ENCODE results near the gene MKNK2. TPM values are rescaled to one million over a fixed set of nuclear protein-coding genes. Genes with fewer than 3 reads are reported as not detected.

Gene MKNK2
- polyA plus RNA-seq, 1 donor from 2014 or later: 83.9 TPM

GRCh38 chr19:2018752-2019151, 32.3 kb downstream of the MKNK2 start:
- H3K9me3 Mint-ChIP-seq: no peaks in the 10 kb centered on the region
- no peak overlapping the region for H3K27ac Mint-ChIP-seq
- peaks cover 5% of the 10 kb centered on the region in 3 donors for H3K4me1 Mint-ChIP-seq
- no peaks in the 10 kb centered on the region for H3K36me3 Mint-ChIP-seq
- H3K4me3 Mint-ChIP-seq: no peak overlapping the region
- no peaks in the 10 kb centered on the region for H3K27me3 Mint-ChIP-seq

DNA sequence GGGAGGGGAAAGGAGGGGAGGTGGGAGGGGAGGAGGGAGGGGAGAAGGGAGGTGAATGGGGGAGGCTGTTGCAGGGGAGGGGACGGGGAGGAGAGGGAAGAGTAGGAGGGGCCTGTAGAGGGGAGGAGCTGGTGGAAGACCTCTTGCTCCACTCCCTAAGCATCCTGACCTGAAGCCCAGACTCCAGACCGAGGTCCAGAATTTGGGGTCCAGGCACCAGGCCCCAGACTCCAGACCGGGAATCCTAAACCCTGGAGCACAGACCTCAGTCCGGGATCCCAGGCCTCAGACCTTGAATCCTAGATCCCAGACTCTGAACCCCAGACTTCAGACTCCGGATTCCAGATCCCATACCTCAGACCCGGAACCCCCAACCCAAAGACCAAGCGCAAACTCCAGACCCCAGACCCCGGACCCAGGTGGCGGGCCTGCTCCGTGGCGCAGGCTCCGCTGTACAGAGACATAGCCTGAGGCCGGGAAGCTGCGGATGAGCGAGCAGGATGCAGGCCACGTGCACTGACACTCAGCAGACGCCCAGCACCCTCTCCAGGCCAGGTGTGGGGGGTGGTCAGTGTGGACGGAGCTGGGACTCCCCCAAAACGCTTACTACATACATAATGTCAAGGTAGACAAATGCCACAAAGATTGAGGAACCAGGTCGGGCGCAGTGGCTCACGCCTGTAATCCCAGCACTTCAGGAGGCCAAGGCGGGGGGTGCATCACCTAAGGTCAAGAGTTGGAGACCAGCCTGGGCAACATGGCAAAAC, 34.8 kb downstream of the MKNK2 start:
- no peaks in the 10 kb centered on the region for H3K27me3 Mint-ChIP-seq
- H3K9me3 Mint-ChIP-seq: no peaks in the 10 kb centered on the region
- H3K4me1 Mint-ChIP-seq: peaks cover 5 to 13% (median 5%) of the 10 kb centered on the region in 3 donors
- H3K36me3 Mint-ChIP-seq: peaks cover 3% of the 10 kb centered on the region
- peak overlapping the region; percentile 51 to 82 (median 72) for H3K4me3 Mint-ChIP-seq
- H3K27ac Mint-ChIP-seq: peak overlapping the region in 2 of 3 donors; percentile 81 to 90

GRCh38 chr19:2015608-2015950, 35.5 kb downstream of the MKNK2 start, which contains the start of gene BTBD2:
Gene BTBD2 (minus strand): TSS chr19:2015714. CDS start chr19:2015703, 11 bp downstream.
- H3K36me3 Mint-ChIP-seq: peaks cover 3% of the 10 kb centered on the region
- H3K27ac Mint-ChIP-seq: peak within 1 kb of the TSS in 2 of 3 donors; percentile 81 to 90
- peak within 1 kb of the TSS; percentile 72 to 89 (median 78) for H3K4me3 Mint-ChIP-seq
- peaks cover 5 to 13% (median 5%) of the 10 kb centered on the region in 3 donors for H3K4me1 Mint-ChIP-seq
- no peaks in the 10 kb centered on the region for H3K27me3 Mint-ChIP-seq
- H3K9me3 Mint-ChIP-seq: no peaks in the 10 kb centered on the region

DNA sequence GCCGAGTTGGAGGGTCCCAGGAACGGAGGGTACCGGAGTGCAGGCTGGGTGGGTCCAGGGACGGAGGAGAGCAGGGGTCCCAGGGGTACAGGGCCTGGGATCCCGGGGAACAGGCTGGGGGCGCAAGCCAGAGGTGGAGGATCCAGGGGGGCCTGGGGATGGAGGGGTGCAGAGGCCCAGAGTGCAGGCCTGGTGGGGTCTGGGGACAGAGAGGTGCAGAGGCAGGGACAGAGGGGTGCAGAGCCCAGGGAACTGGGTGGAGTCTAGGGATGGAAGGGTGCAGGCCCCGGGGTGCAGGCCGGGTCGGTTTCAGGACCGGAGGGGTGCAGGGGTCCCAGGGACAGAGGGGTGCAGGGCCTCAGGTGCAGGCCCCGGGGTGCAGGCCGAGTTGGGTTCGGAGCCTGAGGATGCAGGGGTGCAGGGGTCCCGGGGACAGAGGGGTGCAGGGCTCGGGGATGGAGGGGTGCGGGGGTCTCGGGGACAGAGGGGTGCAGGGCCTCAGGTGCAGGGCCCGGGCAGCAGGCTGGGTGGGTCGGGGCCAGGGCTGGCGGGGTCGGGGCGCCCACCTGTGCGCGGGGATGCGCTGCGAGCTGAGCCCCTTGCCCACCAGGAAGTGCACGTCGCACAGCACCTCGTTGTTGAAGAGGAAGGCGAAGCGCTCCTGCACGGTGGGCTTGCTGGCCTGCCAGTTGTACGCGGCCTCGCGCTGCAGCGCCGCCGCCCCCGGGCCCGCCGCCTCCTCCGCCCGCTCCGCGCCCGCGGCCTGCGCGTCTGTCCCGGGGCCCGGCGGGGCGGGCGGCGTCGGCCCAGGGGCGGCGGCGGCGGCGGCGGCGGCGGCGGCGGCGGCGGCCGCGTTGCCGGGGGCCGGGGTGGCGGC, 36.1 kb downstream of the MKNK2 start:
- Mint-ChIP-seq H3K27me3 (no peaks in the 10 kb centered on the region), H3K9me3 (no peaks in the 10 kb centered on the region), H3K4me1 (peaks cover 5 to 13% (median 5%) of the 10 kb centered on the region in 3 donors), H3K36me3 (peaks cover 3% of the 10 kb centered on the region), H3K27ac (no peak overlapping the region), H3K4me3 (peak overlapping the region in 3 of 4 donors; percentile 72 to 89 (median 75))

- H3K4me1 Mint-ChIP-seq: peaks cover 0 to 11% (median 3%) of the 10 kb centered on the region in 3 donors
- peak overlapping the region in 1 of 3 donors; percentile 59 for H3K27ac Mint-ChIP-seq
- H3K9me3 Mint-ChIP-seq: no peaks in the 10 kb centered on the region
- H3K27me3 Mint-ChIP-seq: no peaks in the 10 kb centered on the region
- H3K36me3 Mint-ChIP-seq: peaks cover 3% of the 10 kb centered on the region
- peak overlapping the region in 1 of 4 donors; percentile 80 for H3K4me3 Mint-ChIP-seq
These were observed 36.9 kb downstream of the MKNK2 start for GRCh38 chr19:2014131-2014571.

DNA sequence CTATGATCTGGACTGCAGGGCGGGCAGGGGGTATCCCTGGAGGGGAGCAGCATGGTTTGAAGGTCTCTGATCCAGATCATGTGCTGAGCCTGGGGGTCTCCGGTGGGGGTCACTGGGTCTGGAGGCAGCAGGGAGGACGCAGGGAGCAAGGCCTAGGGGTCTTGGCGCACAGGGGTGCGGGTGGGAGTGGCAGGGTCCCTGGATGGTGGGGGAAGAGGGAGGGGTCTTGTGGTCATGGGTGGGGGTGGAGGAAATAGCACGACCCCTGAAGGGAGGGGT, 37.4 kb downstream of the MKNK2 start:
- Mint-ChIP-seq H3K36me3 (peaks cover 3% of the 10 kb centered on the region), H3K27me3 (no peaks in the 10 kb centered on the region), H3K4me1 (peaks cover 0 to 11% (median 3%) of the 10 kb centered on the region in 3 donors), H3K27ac (peak overlapping the region in 1 of 3 donors; percentile 59), H3K4me3 (peak overlapping the region in 2 of 4 donors; percentile 54 to 85), H3K9me3 (no peaks in the 10 kb centered on the region)

DNA sequence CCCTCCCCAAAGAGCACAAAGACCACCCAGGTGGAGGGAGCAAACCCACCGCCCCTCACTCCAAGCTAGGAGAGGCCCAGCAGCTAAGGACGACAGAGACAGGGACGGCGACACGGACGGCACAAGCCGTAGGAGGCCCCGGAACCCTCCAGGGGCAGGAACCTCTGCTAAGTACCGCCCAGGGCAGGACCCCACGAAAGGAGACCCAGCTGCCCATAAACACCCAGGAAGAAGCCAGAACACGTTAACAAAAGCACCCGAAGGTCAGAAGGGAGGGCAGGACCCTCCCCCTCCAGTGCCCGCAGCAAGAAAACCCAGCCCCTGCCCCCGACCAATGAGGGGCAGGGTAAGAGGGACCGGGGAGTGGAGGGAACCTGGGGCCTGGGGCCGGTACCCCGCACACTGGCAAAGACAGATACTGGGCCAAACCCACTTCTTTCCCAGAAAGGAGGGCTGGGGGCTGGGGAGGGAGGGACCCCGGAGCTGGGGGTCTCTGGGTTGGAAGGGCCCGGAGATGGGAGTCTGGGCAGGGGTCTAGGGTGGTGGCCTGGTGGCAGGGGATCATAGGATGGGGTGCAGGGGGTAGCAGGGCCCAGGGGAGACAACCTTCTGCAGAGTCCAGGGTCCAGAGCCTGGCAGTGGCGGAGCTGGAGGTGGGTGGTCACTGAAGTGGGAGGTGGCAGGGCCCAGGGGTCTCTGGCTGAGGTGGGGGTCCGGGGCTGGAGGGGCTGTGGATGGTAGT, 37.9 kb downstream of the MKNK2 start:
- H3K27me3 Mint-ChIP-seq: no peaks in the 10 kb centered on the region
- H3K4me1 Mint-ChIP-seq: peaks cover 0 to 11% (median 3%) of the 10 kb centered on the region in 3 donors
- H3K27ac Mint-ChIP-seq: peak overlapping the region in 1 of 3 donors; percentile 59
- H3K36me3 Mint-ChIP-seq: peaks cover 3% of the 10 kb centered on the region
- H3K4me3 Mint-ChIP-seq: peak overlapping the region in 2 of 4 donors; percentile 45 to 85
- no peaks in the 10 kb centered on the region for H3K9me3 Mint-ChIP-seq

DNA sequence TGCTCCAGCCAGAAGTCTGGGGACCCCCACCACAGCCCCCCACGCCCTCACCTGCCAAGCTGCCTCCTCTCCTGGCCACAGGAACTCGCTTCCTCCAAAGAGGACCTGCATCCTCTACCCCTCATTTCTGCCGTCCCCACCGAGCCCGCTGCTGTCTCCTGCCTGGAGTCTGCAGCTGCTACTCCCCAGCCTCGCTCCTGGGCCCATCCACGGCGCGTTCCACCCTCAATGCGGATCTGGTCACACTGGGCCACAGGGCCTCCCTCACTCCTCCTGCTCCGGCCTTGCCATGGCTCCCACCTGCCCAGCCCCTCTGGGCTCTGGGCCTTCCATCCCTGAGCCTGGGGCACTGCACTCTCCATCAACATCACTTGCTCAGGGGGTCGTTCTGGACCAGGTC, 39.9 kb downstream of the MKNK2 start:
- Mint-ChIP-seq H3K27me3 (no peaks in the 10 kb centered on the region), H3K9me3 (no peaks in the 10 kb centered on the region), H3K4me3 (peak overlapping the region in 2 of 4 donors; percentile 21 to 77), H3K4me1 (peaks cover 0 to 12% (median 10%) of the 10 kb centered on the region in 3 donors), H3K36me3 (peaks cover 3% of the 10 kb centered on the region), H3K27ac (no peak overlapping the region)

GRCh38 chr19:2010135-2010668, 40.8 kb downstream of the MKNK2 start:
- Mint-ChIP-seq H3K36me3 (peaks cover 4% of the 10 kb centered on the region), H3K4me1 (peaks cover 0 to 15% (median 11%) of the 10 kb centered on the region in 3 donors), H3K4me3 (peak overlapping the region in 1 of 4 donors; percentile 22), H3K27me3 (no peaks in the 10 kb centered on the region), H3K9me3 (no peaks in the 10 kb centered on the region), H3K27ac (peak overlapping the region in 1 of 3 donors; percentile 68)

DNA sequence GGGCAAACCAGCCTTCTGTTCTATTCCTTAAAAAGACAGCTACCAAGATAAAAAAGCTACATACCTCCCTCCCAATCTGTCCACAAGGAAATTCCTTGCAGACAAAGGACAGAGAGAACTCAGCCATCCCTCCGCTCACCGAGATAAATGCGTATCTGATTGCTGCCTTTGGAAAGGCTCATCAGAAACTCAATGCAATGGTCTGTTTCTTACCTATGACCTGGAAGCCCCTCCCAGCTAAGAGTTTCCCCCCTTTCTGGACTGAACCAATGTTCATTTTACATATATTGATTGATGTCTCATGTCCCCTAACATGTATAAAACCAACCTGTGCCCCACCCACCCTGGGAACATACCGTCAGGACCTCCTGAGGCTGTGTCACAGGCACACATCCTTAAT, 47.2 kb downstream of the MKNK2 start:
- H3K27ac Mint-ChIP-seq: no peak overlapping the region
- H3K27me3 Mint-ChIP-seq: no peaks in the 10 kb centered on the region
- no peaks in the 10 kb centered on the region for H3K9me3 Mint-ChIP-seq
- peaks cover 0 to 19% (median 7%) of the 10 kb centered on the region in 3 donors for H3K4me1 Mint-ChIP-seq
- peaks cover 1% of the 10 kb centered on the region for H3K36me3 Mint-ChIP-seq
- H3K4me3 Mint-ChIP-seq: peak overlapping the region in 1 of 4 donors; percentile 22

DNA sequence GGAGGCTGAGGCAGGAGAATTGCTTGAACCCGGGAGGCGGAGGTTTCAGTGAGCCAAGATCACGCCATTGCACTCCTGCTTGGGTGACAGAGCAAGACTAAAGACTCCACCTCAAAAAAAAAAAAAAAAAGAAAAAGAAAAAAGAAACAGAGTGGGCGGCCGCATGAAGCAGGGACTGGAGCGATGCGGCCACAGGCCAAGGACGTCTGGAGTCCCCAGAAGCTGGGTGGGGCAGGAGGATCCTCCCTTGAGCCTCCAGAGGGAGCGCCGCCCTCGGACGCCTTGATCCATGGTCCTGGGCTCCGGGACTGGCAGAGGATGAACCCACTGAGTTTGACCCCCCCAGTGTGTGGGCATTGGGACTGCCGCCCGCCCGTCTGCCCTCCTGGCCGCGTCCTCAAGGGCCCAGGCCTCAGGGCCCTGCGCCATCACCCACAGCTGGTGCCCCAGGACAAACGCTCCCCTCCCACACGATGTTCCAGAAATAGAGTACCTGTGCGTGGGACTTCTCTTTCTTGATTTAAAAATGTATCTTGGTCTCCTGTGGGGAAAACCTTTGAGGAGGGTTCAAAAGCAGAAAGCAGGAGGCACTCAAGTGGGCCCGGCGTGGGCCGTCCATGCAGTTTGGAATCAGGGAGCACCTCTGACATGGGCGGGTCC, 51.1 kb downstream of the MKNK2 start:
- Mint-ChIP-seq H3K36me3 (no peaks in the 10 kb centered on the region), H3K9me3 (no peaks in the 10 kb centered on the region), H3K4me3 (no peak overlapping the region), H3K4me1 (peaks cover 4 to 9% (median 5%) of the 10 kb centered on the region in 3 donors), H3K27me3 (no peaks in the 10 kb centered on the region), H3K27ac (peak overlapping the region in 2 of 3 donors; percentile 14 to 31)

- Mint-ChIP-seq H3K27ac (no peak overlapping the region), H3K4me3 (peak overlapping the region in 1 of 4 donors; percentile 47), H3K36me3 (no peaks in the 10 kb centered on the region), H3K4me1 (peaks cover 4 to 10% (median 5%) of the 10 kb centered on the region in 3 donors), H3K27me3 (no peaks in the 10 kb centered on the region), H3K9me3 (no peaks in the 10 kb centered on the region)
These were observed 52.0 kb downstream of the MKNK2 start for GRCh38 chr19:1998712-1999708.
